ENCODE measurements around the gene ROGDI. TPM values are rescaled to one million over a fixed set of nuclear protein-coding genes. Genes with fewer than 3 reads are reported as not detected.

ROGDI gene
- total and polyA plus RNA-seq, 2 of the 13 experiments (the other 11 are each of a cell fraction or from before 2014, with no cell fraction given), result 19.2 to 42.1 TPM

GRCh38 chr16:4802659-4803287, 340 bp upstream of the ROGDI start:
- H3K9me3 ChIP-seq (ENCODE audit: low read length), result no peaks in the 10 kb centered on the region
- H2AFZ ChIP-seq (ENCODE audit: low read length), result no peak overlapping the region
- 2% methylated on average over 8 of the region's 59 CpGs for WGBS (ENCODE audit: low lambda C conversion rate)
- ATAC-seq (peak; percentile 92), FAIRE-seq (peak; percentile 70), DNase-seq (ENCODE audit: low spot score) (peak; percentile 87)
- no TSS peak for BruUV-seq (replicated peaks)
- peaks cover 0 to 29% of the 10 kb centered on the region in 2 experiments; a peak in 3 of 5 replicates for H3K36me3 ChIP-seq (replicated peaks in 1 of 2; ENCODE audit: control insufficient read depth in 1 of 2, insufficient read depth in 2 of 2, low read length in 2 of 2)
- H3K27me3 ChIP-seq (ENCODE audit: control insufficient read depth in 1 of 2, insufficient read depth in 2 of 2, low read length in 2 of 2), result no peaks in the 10 kb centered on the region
- H3K27ac ChIP-seq (ENCODE audit: extremely low read length, insufficient read depth, low read length), result peak overlapping the region; percentile 83
- no peaks in the 10 kb centered on the region for H3K79me2 ChIP-seq (ENCODE audit: insufficient read depth, low read length)
- intact Hi-C loops (cut with micrococcal nuclease; ENCODE audit: unreplicated experiment), result loop anchor here (2.0 to 5.0 kb wide), 2 partner anchors 36 to 70 kb away; partner anchors contain the start of genes ANKS3, DNAAF8 and ZNF500
- H4K20me1 ChIP-seq (ENCODE audit: insufficient read depth, low read length), result no peaks in the 10 kb centered on the region
- peaks cover 24% of the 10 kb centered on the region for H3K4me1 ChIP-seq (ENCODE audit: insufficient read depth, low read length)
- POLR2A ChIA-PET, result interaction anchor here (0.5 to 3.7 kb wide), 11 partner anchors 8 to 234 kb away, joined by 3 to 17 read pairs (median 5); partner anchors contain the start of genes ANKS3, DNAAF8, SEC14L5 and SEPTIN12
- H3K4me3 ChIP-seq (replicated peaks in 1 of 3; ENCODE audit: insufficient read depth in 1 of 3, low read depth in 2 of 3, low read length in 3 of 3), result peak overlapping the region; percentile 88 to 90 (median 90)
- CTCF ChIA-PET (ENCODE audit: low intra/inter-chr PET ratio, low total read pairs), result no interaction called here
- peak overlapping the region; percentile 65; the same call in 1 of the 2 replicates for H3K9ac ChIP-seq (ENCODE audit: insufficient read depth, low read depth, low read length)
- H3K4me2 ChIP-seq (ENCODE audit: low read depth, low read length), result peak overlapping the region; percentile 93
- in situ Hi-C loops (cut with HindIII; ENCODE audit: extremely low pct_ligation_motif_present, low pct_unique_long_range_greater_than_20kb), result no loop called here
- TF ChIP-seq HES4 (CRISPR knock-in tag; IDR thresholded peaks at IDR 0.05; ENCODE audit: borderline replicate concordance) (no peak), PAXIP1 (CRISPR knock-in tag; conservative IDR thresholded peaks at IDR 0.05) (no peak), HINFP (CRISPR knock-in tag; IDR thresholded peaks at IDR 0.05; ENCODE audit: low read depth) (peak; percentile 89; the same call in 1 of the 2 replicates), RARA (CRISPR knock-in tag; IDR thresholded peaks at IDR 0.05) (no peak; the same call in 1 of the 2 replicates), GABPB1 (CRISPR knock-in tag; IDR thresholded peaks at IDR 0.05) (peak; percentile 57; the same call in 1 of the 2 replicates), ELF1 (CRISPR knock-in tag; IDR thresholded peaks at IDR 0.05) (peak; percentile 42), SP2 (CRISPR knock-in tag; IDR thresholded peaks at IDR 0.05) (peak; percentile 94), DMAP1 (CRISPR knock-in tag; IDR thresholded peaks at IDR 0.05) (no peak), ATF7-NPFF (CRISPR knock-in tag; IDR thresholded peaks at IDR 0.05; ENCODE audit: low read depth) (0 out of 2 replicates have a peak, but pooled peaks have one; percentile 20), HMGA1 (CRISPR knock-in tag; conservative IDR thresholded peaks at IDR 0.05) (no peak), HDAC1 (CRISPR knock-in tag; IDR thresholded peaks at IDR 0.05) (no peak)
- TF ChIP-seq, protein P1, sequence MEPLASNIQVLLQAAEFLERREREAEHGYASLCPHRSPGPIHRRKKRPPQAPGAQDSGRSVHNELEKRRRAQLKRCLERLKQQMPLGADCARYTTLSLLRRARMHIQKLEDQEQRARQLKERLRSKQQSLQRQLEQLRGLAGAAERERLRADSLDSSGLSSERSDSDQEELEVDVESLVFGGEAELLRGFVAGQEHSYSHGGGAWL (CRISPR knock-in tag; IDR thresholded peaks at IDR 0.05), result peak; percentile 35; the same call in 1 of the 2 replicates
